ENCODE measurements around the gene TMEM87B.

GRCh38 chr2:112133344-112133743, 78.3 kb downstream of the TMEM87B start:
- TF ChIP-seq EP300 (IDR thresholded peaks at IDR 0.05) (no peak), CTCF (IDR thresholded peaks at IDR 0.05) (no peak)

Measured in ovary (tissue), 3 donors.